ENCODE results near the gene ZFP57.

ZFP57 gene

GRCh38 chr6:29680904-29681303 is at the start of gene ZFP57:
Gene ZFP57 (minus strand): TSS chr6:29681152. CDS start chr6:29677003, 4,149 bp downstream.
- DNase-seq (ENCODE audit: low read depth, low spot score) = no peak
- TF ChIP-seq POLR2AphosphoS5 (IDR thresholded peaks at IDR 0.05; ENCODE audit: borderline replicate concordance, low read depth, low read length) = no peak
- no peak for TF ChIP-seq FOXP2 (optimal IDR thresholded peaks at IDR 0.05; ENCODE audit: control extremely low read depth, extremely low read length, insufficient read depth)
- TF ChIP-seq EZH2 (IDR thresholded peaks at IDR 0.05) = no peak
- H3K9me3 ChIP-seq (ENCODE audit: low read depth, low read length) = no peaks in the 10 kb centered on the region
- no peak within 1 kb of the TSS for H3K9ac ChIP-seq (ENCODE audit: insufficient read length)
- H3K4me3 ChIP-seq = no peak within 1 kb of the TSS
- no peaks in the 10 kb centered on the region for H3K36me3 ChIP-seq (ENCODE audit: insufficient read depth, low read length)
- H3K27ac ChIP-seq = no peak within 1 kb of the TSS

- no peak overlapping the region for H3K9ac ChIP-seq (ENCODE audit: insufficient read length)
- H3K4me3 ChIP-seq = no peak overlapping the region
- no peaks in the 10 kb centered on the region for H3K9me3 ChIP-seq (ENCODE audit: low read depth, low read length)
- TF ChIP-seq POLR2AphosphoS5 (IDR thresholded peaks at IDR 0.05; ENCODE audit: borderline replicate concordance, low read depth, low read length) = no peak
- no peak for TF ChIP-seq EZH2 (IDR thresholded peaks at IDR 0.05)
- TF ChIP-seq FOXP2 (optimal IDR thresholded peaks at IDR 0.05; ENCODE audit: control extremely low read depth, extremely low read length, insufficient read depth) = no peak
- H3K36me3 ChIP-seq (ENCODE audit: insufficient read depth, low read length) = no peaks in the 10 kb centered on the region
- H3K27ac ChIP-seq = no peak overlapping the region
- no peak for DNase-seq (ENCODE audit: low read depth, low spot score)
These were observed 49.7 kb upstream of the ZFP57 start for GRCh38 chr6:29730575-29731126.

- TF ChIP-seq FOXP2 (optimal IDR thresholded peaks at IDR 0.05; ENCODE audit: control extremely low read depth, extremely low read length, insufficient read depth) (no peak), EZH2 (IDR thresholded peaks at IDR 0.05) (no peak), POLR2AphosphoS5 (IDR thresholded peaks at IDR 0.05; ENCODE audit: borderline replicate concordance, low read depth, low read length) (no peak)
- no peak overlapping the region for H3K27ac ChIP-seq
These were observed 48.9 kb upstream of the ZFP57 start for GRCh38 chr6:29729774-29730328.

DNA sequence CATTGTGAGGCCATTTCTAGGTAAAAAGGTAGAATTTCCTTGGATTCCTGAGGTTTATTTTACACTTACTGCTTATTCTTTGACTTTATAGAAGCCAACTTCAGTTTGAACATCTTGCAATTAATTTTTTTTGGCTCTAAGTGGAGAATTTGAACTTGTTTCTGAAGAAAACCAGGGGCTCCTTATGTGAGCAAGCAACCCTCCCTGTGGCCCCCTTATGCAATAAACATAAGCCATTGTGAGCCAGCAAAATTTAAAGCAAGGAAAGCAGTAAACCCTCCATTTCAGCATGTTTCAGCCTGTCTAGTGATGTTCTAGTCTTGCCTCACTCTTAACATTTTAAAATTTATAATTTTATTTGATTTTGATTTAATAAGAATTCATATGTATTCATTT is 47.9 kb upstream of the ZFP57 start:
- no peak overlapping the region for H3K9ac ChIP-seq (ENCODE audit: insufficient read length)
- no peak overlapping the region for H3K27ac ChIP-seq
- TF ChIP-seq POLR2AphosphoS5 (IDR thresholded peaks at IDR 0.05; ENCODE audit: borderline replicate concordance, low read depth, low read length) (no peak), EZH2 (IDR thresholded peaks at IDR 0.05) (no peak), FOXP2 (optimal IDR thresholded peaks at IDR 0.05; ENCODE audit: control extremely low read depth, extremely low read length, insufficient read depth) (no peak)
- no peak overlapping the region for H3K4me3 ChIP-seq
- no peaks in the 10 kb centered on the region for H3K36me3 ChIP-seq (ENCODE audit: insufficient read depth, low read length)
- H3K9me3 ChIP-seq (ENCODE audit: low read depth, low read length) = no peaks in the 10 kb centered on the region
- no peak for DNase-seq (ENCODE audit: low read depth, low spot score)

More at GRCh38 chr6:29729774-29730328, 48.9 kb upstream of the ZFP57 start:
- H3K9me3 ChIP-seq (ENCODE audit: low read depth, low read length) = no peaks in the 10 kb centered on the region
- DNase-seq (ENCODE audit: low read depth, low spot score) = no peak
- H3K36me3 ChIP-seq (ENCODE audit: insufficient read depth, low read length) = no peaks in the 10 kb centered on the region
- no peak overlapping the region for H3K4me3 ChIP-seq
- H3K9ac ChIP-seq (ENCODE audit: insufficient read length) = no peak overlapping the region

- Histone ChIP-seq H3K4me3 (no peak overlapping the region), H3K9ac (ENCODE audit: insufficient read length) (no peak overlapping the region), H3K36me3 (ENCODE audit: insufficient read depth, low read length) (no peaks in the 10 kb centered on the region), H3K27ac (no peak overlapping the region), H3K9me3 (ENCODE audit: low read depth, low read length) (no peaks in the 10 kb centered on the region)
- no peak for DNase-seq (ENCODE audit: low read depth, low spot score)
- TF ChIP-seq POLR2AphosphoS5 (IDR thresholded peaks at IDR 0.05; ENCODE audit: borderline replicate concordance, low read depth, low read length) (no peak), FOXP2 (optimal IDR thresholded peaks at IDR 0.05; ENCODE audit: control extremely low read depth, extremely low read length, insufficient read depth) (no peak), EZH2 (IDR thresholded peaks at IDR 0.05) (no peak)
These were observed 47.4 kb upstream of the ZFP57 start for GRCh38 chr6:29728173-29728874.

DNA sequence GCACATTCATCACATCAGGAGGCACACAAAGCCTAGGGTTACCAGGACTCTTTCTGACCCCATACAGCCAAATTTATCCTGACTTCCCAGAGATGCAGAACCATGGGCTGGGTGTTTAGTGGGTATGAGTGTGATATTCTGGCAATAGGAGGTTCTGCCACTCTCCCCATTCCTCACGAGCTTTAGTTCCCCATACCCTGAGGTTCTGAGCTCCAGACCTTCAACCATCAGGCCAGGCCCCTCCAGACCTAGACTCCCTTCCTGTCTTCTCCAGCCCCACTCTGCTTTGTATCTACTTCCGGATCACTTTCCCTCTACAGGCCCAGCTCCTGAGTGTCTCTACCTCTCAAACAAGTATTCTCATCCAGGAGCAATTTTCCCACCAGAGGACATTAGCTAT is 46.7 kb upstream of the ZFP57 start:
- Histone ChIP-seq H3K27ac (no peak overlapping the region), H3K36me3 (ENCODE audit: insufficient read depth, low read length) (no peaks in the 10 kb centered on the region), H3K9ac (ENCODE audit: insufficient read length) (no peak overlapping the region), H3K4me3 (no peak overlapping the region), H3K9me3 (ENCODE audit: low read depth, low read length) (no peaks in the 10 kb centered on the region)
- TF ChIP-seq POLR2AphosphoS5 (IDR thresholded peaks at IDR 0.05; ENCODE audit: borderline replicate concordance, low read depth, low read length) (no peak), FOXP2 (optimal IDR thresholded peaks at IDR 0.05; ENCODE audit: control extremely low read depth, extremely low read length, insufficient read depth) (no peak), EZH2 (IDR thresholded peaks at IDR 0.05) (no peak)
- DNase-seq (ENCODE audit: low read depth, low spot score) = no peak

DNA sequence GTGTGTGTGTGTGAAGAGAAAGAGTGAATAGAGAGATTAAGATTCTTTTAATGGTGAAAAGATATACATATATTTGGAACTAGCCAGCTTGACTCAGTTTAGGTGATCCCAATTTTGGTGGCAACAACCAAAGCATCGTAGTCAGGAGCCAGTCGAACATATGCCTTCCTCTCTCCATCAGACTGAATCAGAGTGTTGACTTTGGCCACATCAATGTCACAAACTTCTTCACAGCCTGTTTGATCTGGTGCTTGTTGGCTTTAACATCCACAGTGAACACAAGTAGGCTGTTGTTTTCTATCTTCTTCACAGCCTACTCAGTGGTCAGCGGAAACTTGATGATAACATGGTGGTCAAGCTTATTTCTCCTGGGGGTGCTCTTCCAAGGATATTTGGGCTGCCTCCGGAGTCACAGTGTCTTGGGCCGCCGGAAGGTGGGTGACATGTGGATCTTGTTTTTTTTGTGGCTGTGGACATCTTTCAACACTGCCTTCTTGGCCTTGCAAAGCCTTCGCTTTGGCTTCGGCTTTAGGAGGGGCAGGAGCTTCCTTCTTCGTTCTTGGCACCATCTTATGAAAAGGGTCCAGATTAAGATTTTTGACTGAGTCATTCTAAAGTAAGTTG is 45.7 kb upstream of the ZFP57 start:
- no peak for DNase-seq (ENCODE audit: low read depth, low spot score)
- H3K27ac ChIP-seq = no peak overlapping the region

GRCh38 chr6:29726001-29726400 is 45.0 kb upstream of the ZFP57 start:
- Histone ChIP-seq H3K9ac (ENCODE audit: insufficient read length) (no peak overlapping the region), H3K27ac (no peak overlapping the region), H3K9me3 (ENCODE audit: low read depth, low read length) (no peaks in the 10 kb centered on the region), H3K4me3 (no peak overlapping the region), H3K36me3 (ENCODE audit: insufficient read depth, low read length) (no peaks in the 10 kb centered on the region)
- TF ChIP-seq FOXP2 (optimal IDR thresholded peaks at IDR 0.05; ENCODE audit: control extremely low read depth, extremely low read length, insufficient read depth) = no peak
- TF ChIP-seq EZH2 (IDR thresholded peaks at IDR 0.05) = no peak
- no peak for TF ChIP-seq POLR2AphosphoS5 (IDR thresholded peaks at IDR 0.05; ENCODE audit: borderline replicate concordance, low read depth, low read length)
- DNase-seq (ENCODE audit: low read depth, low spot score) = no peak

More for the DNA sequence above, 45.7 kb upstream of the ZFP57 start:
- Histone ChIP-seq H3K36me3 (ENCODE audit: insufficient read depth, low read length) (no peaks in the 10 kb centered on the region), H3K9ac (ENCODE audit: insufficient read length) (no peak overlapping the region), H3K9me3 (ENCODE audit: low read depth, low read length) (no peaks in the 10 kb centered on the region), H3K4me3 (no peak overlapping the region)
- TF ChIP-seq POLR2AphosphoS5 (IDR thresholded peaks at IDR 0.05; ENCODE audit: borderline replicate concordance, low read depth, low read length) = no peak
- TF ChIP-seq EZH2 (IDR thresholded peaks at IDR 0.05) = no peak
- no peak for TF ChIP-seq FOXP2 (optimal IDR thresholded peaks at IDR 0.05; ENCODE audit: control extremely low read depth, extremely low read length, insufficient read depth)

All from SK-N-MC (cell line).